Smooth muscle cell (in vitro differentiated cells): ENCODE measurements around the gene KY. TPM values are rescaled to one million over a fixed set of nuclear protein-coding genes. Genes with fewer than 3 reads are reported as not detected.

ENCODE experiments used
- DNase-seq: peaks from one replicate; lab custom pipeline; 2025; ENCODE audit not compliant: unreplicated experiment; lab: John Stamatoyannopoulos, UW
- H2AFZ ChIP-seq: fragments of 200-600 bp; sonication (generic); 2 replicates; pipeline ENCODE4 v1.6.0; 2016; ENCODE audit warnings: antibody characterized with exemption, low read depth, mild to moderate bottlenecking
- H3F3A ChIP-seq: fragments of 200-600 bp; sonication (generic); 2 replicates; pipeline ENCODE4 v1.6.0; 2017; ENCODE audit warnings: antibody characterized with exemption, low read depth
- H3K27ac ChIP-seq: fragments of 200-600 bp; sonication (generic); 2 replicates; pipeline ENCODE4 v1.5.1; 2016; ENCODE audit warnings: low read depth, mild to moderate bottlenecking
- H3K27me3 ChIP-seq: fragments of 200-600 bp; sonication (generic); 2 replicates; pipeline ENCODE4 v1.6.1; 2016; ENCODE audit warnings: low read depth, mild to moderate bottlenecking
- H3K36me3 ChIP-seq: fragments of 200-600 bp; sonication (generic); 2 replicates; pipeline ENCODE4 v1.5.1; 2016; ENCODE audit warnings: low read depth
- H3K4me1 ChIP-seq: fragments of 200-600 bp; sonication (generic); 2 replicates; pipeline ENCODE4 v1.5.1; 2016; ENCODE audit warnings: low read depth
- H3K4me2 ChIP-seq: fragments of 200-600 bp; sonication (generic); 2 replicates; pipeline ENCODE4 v1.6.0; 2016; ENCODE audit warnings: mild to moderate bottlenecking
- H3K4me3 ChIP-seq: fragments of 200-600 bp; sonication (generic); 2 replicates; pipeline ENCODE4 v1.5.1; 2016; ENCODE audit warnings: mild to moderate bottlenecking
- H3K79me2 ChIP-seq: fragments of 200-600 bp; sonication (generic); 2 replicates; pipeline ENCODE4 v1.6.0; 2016; ENCODE audit warnings: low read depth, mild to moderate bottlenecking
- H3K9ac ChIP-seq: fragments of 200-600 bp; sonication (generic); 2 replicates; pipeline ENCODE4 v1.6.0; 2016; ENCODE audit warnings: low read depth
- H3K9me3 ChIP-seq: fragments of 200-600 bp; sonication (generic); replicated peaks from 2 replicates; pipeline ENCODE4 v1.5.1; 2016; ENCODE audit warnings: low read depth
- H4K20me1 ChIP-seq: fragments of 200-600 bp; sonication (generic); 2 replicates; pipeline ENCODE4 v1.6.0; 2016; ENCODE audit warnings: low read depth
- WGBS: methylation state at CpG from one replicate; pipeline ENCODE4 v1.1.7; 2016; ENCODE audit warnings: low lambda C conversion rate; 5-methylcytosine and 5-hydroxymethylcytosine counted together
- polyA plus RNA-seq: library from polyadenylated mRNA; unstranded; fragments of >200 nt; fragmentation: Nextera tagmentation; extraction: Ambion mirVana; gene quantifications from 2 replicates; pipeline ENCODE4 v1.2.1, GENCODE V29; 2016
- total RNA-seq: library from RNA; depleted of rRNA; stranded (reverse); fragments of >200 nt; gene quantifications from 2 replicates; pipeline ENCODE4 v1.2.3, GENCODE V29; 2014
- TF ChIP-seq, protein P1 (sequence below): fragments of 200-600 bp; sonication (generic); IDR thresholded peaks from 2 replicates; pipeline ENCODE4 v1.5.1; 2017; ENCODE audit warnings: borderline replicate concordance, mild to moderate bottlenecking, antibody characterized with exemption; ENCODE audit not compliant: insufficient read depth, poor library complexity, severe bottlenecking

The KY gene
- total and polyA plus RNA-seq, 2 experiments from 2014 or later = 0.07 to 0.09 TPM

DNA sequence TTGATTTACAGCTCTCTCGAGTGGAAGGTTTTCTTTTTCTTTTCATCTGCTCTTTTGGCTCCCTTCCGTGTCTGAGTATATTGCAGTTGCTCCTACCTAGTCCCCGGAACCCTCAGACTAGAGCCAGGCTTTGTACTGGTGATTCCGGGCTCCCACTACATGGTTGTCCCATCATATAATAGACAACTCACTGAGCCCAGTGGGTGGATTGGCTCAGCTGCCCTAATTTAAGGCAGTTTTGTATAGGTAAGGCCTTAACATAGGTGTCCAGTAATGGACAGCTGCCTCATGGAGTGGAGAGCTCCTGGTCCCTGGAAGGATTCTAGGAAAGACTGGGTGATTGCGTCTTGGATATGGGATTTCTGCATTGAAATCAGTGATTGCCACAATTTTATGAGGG is 58.0 kb downstream of the KY start:
- Histone ChIP-seq H3K36me3 (no peaks in the 10 kb centered on the region), H3K27ac (no peak overlapping the region), H3K4me2 (no peak overlapping the region), H2AFZ (no peak overlapping the region), H4K20me1 (no peaks in the 10 kb centered on the region), H3K27me3 (no peaks in the 10 kb centered on the region), H3F3A (no peaks in the 10 kb centered on the region), H3K79me2 (no peaks in the 10 kb centered on the region), H3K9ac (no peak overlapping the region), H3K9me3 (no peaks in the 10 kb centered on the region), H3K4me1 (no peaks in the 10 kb centered on the region), H3K4me3 (no peak overlapping the region)
- DNase-seq = no peak
- TF ChIP-seq, protein P1, sequence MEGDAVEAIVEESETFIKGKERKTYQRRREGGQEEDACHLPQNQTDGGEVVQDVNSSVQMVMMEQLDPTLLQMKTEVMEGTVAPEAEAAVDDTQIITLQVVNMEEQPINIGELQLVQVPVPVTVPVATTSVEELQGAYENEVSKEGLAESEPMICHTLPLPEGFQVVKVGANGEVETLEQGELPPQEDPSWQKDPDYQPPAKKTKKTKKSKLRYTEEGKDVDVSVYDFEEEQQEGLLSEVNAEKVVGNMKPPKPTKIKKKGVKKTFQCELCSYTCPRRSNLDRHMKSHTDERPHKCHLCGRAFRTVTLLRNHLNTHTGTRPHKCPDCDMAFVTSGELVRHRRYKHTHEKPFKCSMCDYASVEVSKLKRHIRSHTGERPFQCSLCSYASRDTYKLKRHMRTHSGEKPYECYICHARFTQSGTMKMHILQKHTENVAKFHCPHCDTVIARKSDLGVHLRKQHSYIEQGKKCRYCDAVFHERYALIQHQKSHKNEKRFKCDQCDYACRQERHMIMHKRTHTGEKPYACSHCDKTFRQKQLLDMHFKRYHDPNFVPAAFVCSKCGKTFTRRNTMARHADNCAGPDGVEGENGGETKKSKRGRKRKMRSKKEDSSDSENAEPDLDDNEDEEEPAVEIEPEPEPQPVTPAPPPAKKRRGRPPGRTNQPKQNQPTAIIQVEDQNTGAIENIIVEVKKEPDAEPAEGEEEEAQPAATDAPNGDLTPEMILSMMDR = no peak
- WGBS = 91% methylated on average over 5 of the region's 5 CpGs

DNA sequence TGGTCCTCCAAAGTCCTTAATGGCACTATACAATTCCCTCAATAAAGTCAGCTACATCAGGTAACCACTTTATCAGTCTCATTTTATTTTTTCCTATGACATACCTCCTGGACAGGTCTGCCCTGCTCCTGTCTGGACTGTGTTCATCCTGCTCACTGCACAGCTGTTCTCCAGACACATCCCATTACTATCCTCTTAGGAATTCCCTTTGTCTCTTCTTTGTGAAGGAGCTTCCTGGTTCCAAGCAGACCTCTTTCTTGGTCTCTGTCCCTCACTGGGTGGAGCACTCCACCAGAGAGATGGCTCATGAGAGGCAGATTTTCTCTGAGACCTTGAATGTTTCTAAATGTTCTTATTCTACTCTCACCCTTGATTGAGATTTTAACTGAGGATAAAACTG is 60.1 kb downstream of the KY start:
- TF ChIP-seq, protein P1 = no peak
- no peaks in the 10 kb centered on the region for H3K36me3 ChIP-seq

DNA sequence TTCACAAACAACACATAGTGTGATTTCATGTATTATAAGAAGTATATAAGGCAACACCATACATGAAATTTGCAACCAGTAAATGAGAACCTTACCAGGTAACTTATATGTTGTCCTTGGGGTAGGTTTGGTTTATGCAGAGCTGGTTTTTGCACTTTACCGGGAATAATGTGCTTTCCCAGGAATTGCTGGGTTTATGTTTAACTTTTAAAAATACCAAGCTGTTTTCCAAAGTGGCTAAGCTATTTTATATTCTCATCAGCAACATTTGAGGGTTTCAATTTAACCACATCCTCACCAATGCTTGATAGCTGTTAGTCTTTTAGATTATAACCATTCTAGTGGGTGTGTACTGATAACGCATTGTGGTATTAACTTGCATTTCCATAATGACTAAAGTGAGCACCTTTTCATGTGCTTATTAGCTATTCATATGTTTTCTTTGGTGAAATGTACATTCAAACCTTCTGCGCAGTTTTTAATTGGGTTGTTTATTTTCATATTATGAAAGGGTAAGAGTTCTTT is 71.6 kb downstream of the KY start:
- Histone ChIP-seq H3F3A (no peaks in the 10 kb centered on the region), H3K27ac (no peak overlapping the region), H3K27me3 (no peaks in the 10 kb centered on the region), H3K4me3 (no peak overlapping the region), H3K4me2 (no peak overlapping the region), H2AFZ (no peak overlapping the region), H3K4me1 (no peaks in the 10 kb centered on the region), H4K20me1 (no peaks in the 10 kb centered on the region), H3K9ac (no peak overlapping the region), H3K36me3 (no peaks in the 10 kb centered on the region), H3K9me3 (no peaks in the 10 kb centered on the region), H3K79me2 (no peaks in the 10 kb centered on the region)
- TF ChIP-seq, protein P1 = no peak
- 96% methylated on average over 3 of the region's 3 CpGs for WGBS
- DNase-seq = no peak

More for the DNA sequence above, 60.1 kb downstream of the KY start:
- Histone ChIP-seq H3K27ac (no peak overlapping the region), H3K79me2 (no peaks in the 10 kb centered on the region), H3K9ac (no peak overlapping the region), H3K4me1 (no peaks in the 10 kb centered on the region), H3K27me3 (no peaks in the 10 kb centered on the region), H4K20me1 (no peaks in the 10 kb centered on the region), H3K4me2 (no peak overlapping the region), H3K4me3 (no peak overlapping the region), H3F3A (no peaks in the 10 kb centered on the region), H3K9me3 (no peaks in the 10 kb centered on the region), H2AFZ (no peak overlapping the region)
- no peak for DNase-seq

DNA sequence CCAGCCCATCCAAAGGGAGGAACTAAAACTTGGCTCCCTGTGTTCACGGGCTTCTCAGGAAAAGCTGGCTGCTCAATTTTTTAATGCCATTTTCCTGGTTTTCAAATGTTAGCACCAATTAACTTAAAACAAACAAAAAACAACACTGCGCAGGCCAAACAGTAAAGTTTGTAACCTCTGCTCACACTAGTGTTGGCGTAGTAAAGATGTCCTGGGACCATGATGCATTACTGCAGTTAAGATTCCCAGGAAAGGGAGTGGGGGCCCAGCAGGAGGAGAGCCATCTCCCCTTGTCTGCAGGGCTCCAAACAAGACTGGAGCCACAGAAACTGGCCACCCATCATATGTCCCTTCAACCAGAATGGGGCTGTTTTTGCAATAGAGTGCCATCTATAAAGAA is 74.0 kb downstream of the KY start:
- H3K4me3 ChIP-seq = no peak overlapping the region
- no peak overlapping the region for H3K9ac ChIP-seq
- no peaks in the 10 kb centered on the region for H4K20me1 ChIP-seq
- no peaks in the 10 kb centered on the region for H3K9me3 ChIP-seq
- H3K27me3 ChIP-seq = no peaks in the 10 kb centered on the region
- H3F3A ChIP-seq = no peaks in the 10 kb centered on the region
- H3K79me2 ChIP-seq = no peaks in the 10 kb centered on the region
- no peaks in the 10 kb centered on the region for H3K36me3 ChIP-seq
- H3K4me1 ChIP-seq = no peaks in the 10 kb centered on the region
- DNase-seq = no peak
- H2AFZ ChIP-seq = no peak overlapping the region
- no peak overlapping the region for H3K4me2 ChIP-seq
- TF ChIP-seq, protein P1 = no peak
- 89% methylated on average over 3 of the region's 3 CpGs for WGBS
- no peak overlapping the region for H3K27ac ChIP-seq
